Measurements from ENCODE around the gene CCR9.

Gene CCR9

GRCh38 chr3:45950686-45951600 is 64.6 kb downstream of the CCR9 start:
- TF ChIP-seq, protein P1, sequence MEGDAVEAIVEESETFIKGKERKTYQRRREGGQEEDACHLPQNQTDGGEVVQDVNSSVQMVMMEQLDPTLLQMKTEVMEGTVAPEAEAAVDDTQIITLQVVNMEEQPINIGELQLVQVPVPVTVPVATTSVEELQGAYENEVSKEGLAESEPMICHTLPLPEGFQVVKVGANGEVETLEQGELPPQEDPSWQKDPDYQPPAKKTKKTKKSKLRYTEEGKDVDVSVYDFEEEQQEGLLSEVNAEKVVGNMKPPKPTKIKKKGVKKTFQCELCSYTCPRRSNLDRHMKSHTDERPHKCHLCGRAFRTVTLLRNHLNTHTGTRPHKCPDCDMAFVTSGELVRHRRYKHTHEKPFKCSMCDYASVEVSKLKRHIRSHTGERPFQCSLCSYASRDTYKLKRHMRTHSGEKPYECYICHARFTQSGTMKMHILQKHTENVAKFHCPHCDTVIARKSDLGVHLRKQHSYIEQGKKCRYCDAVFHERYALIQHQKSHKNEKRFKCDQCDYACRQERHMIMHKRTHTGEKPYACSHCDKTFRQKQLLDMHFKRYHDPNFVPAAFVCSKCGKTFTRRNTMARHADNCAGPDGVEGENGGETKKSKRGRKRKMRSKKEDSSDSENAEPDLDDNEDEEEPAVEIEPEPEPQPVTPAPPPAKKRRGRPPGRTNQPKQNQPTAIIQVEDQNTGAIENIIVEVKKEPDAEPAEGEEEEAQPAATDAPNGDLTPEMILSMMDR (IDR thresholded peaks at IDR 0.05; ENCODE audit: control insufficient read depth, extremely low read depth, insufficient read depth): no peak
- no peak for DNase-seq (ENCODE audit: low read depth)
- no peak overlapping the region for H3K4me3 ChIP-seq (ENCODE audit: low read depth, low read length)

- DNase-seq (ENCODE audit: low read depth): no peak
- TF ChIP-seq, protein P1 (IDR thresholded peaks at IDR 0.05; ENCODE audit: control insufficient read depth, extremely low read depth, insufficient read depth): no peak
- no peak overlapping the region for H3K4me3 ChIP-seq (ENCODE audit: low read depth, low read length)
Measured at GRCh38 chr3:45951946-45952345, 65.6 kb downstream of the CCR9 start.

DNA sequence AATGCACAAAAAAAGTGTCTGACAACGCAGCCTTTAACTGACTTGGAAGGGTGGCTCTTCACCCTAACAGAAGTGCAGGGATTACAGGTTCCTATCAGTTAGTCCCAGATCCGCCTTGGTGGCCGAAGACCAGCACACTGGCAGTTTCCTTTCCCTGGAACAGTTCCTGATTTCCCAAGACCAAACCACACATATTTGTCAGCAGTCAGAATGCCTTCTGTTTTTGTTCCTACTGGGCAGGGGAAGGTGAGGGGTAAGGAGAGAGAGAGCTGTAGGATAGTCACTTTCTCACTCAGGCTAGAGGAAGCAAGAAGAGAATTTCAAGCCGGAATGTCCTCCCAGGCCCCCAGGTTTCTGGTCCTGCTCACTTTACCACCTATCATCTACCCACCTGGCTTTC is 66.1 kb downstream of the CCR9 start:
- TF ChIP-seq, protein P1 (IDR thresholded peaks at IDR 0.05; ENCODE audit: control insufficient read depth, extremely low read depth, insufficient read depth): no peak
- no peak for DNase-seq (ENCODE audit: low read depth)
- H3K4me3 ChIP-seq (ENCODE audit: low read depth, low read length): no peak overlapping the region
